Upper lobe of left lung (tissue), 6 donors: ENCODE measurements around the gene ARNT2. TPM values are rescaled to one million over a fixed set of nuclear protein-coding genes. Genes with fewer than 3 reads are reported as not detected.

Experiments
- ATAC-seq, 2 donors: fragments of 200-7000 bp; cut with Tn5 transposase; one replicate each; pipeline ENCODE4 v1.9.1; 2022; ENCODE audit warnings: mild to moderate bottlenecking in 2 of 2, moderate library complexity in 2 of 2; ENCODE audit not compliant: low FRiP score in 2 of 2
- DNase-seq, 2 donors: peaks; one replicate each; pipeline ENCODE4 v3.0.0-alpha.2; 2019 to 2020
- H3K27ac ChIP-seq, 4 donors: fragments of 200-600 bp; sonication (generic); one replicate each; pipeline ENCODE4 v1.5.1; 2016 to 2019
- H3K27me3 ChIP-seq, 4 donors: fragments of 200-600 bp; sonication (generic); one replicate each; pipeline ENCODE4 v1.5.1; 2017 to 2019
- H3K36me3 ChIP-seq, 4 donors: fragments of 200-600 bp; sonication (generic); one replicate each; pipeline ENCODE4 v1.5.1; 2016 to 2019
- H3K4me1 ChIP-seq, 4 donors: fragments of 200-600 bp; sonication (generic); one replicate each; pipeline ENCODE4 v1.5.1; 2018 to 2019
- H3K4me3 ChIP-seq, 4 donors: fragments of 200-600 bp; sonication (generic); one replicate each; pipeline ENCODE4 v1.5.1; 2017 to 2019; ENCODE audit warnings: mild to moderate bottlenecking in 2 of 4, moderate library complexity in 1 of 4
- H3K9me3 ChIP-seq, 4 donors: fragments of 200-600 bp; sonication (generic); one replicate each; pipeline ENCODE4 v1.5.1; 2018 to 2019
- CTCF ChIP-seq, 6 experiments: fragments of 450-650 bp in 4 of 6; fragments of 200-600 bp in 2 of 6; sonication (generic) in 2 of 6; IDR thresholded peaks; one replicate each; pipeline ENCODE4 v1.5.1; 2016 to 2019; ENCODE audit warnings: antibody characterized with exemption in 6 of 6
- EP300 ChIP-seq, 4 donors: sonication (generic); formaldehyde crosslinking; IDR thresholded peaks; one replicate each; pipeline ENCODE4 v1.5.1; 2017; ENCODE audit warnings: antibody characterized with exemption in 4 of 4, control low read depth in 2 of 4
- POLR2A ChIP-seq, 4 donors: fragments of 450-650 bp; IDR thresholded peaks; one replicate each; pipeline ENCODE4 v1.5.1; 2016 to 2017; ENCODE audit warnings: antibody characterized with exemption in 4 of 4, mild to moderate bottlenecking in 2 of 4
- POLR2AphosphoS5 ChIP-seq, 2 donors: sonication (generic); formaldehyde crosslinking; IDR thresholded peaks; one replicate each; pipeline ENCODE4 v1.5.1; 2017; ENCODE audit warnings: antibody characterized with exemption in 2 of 2
- WGBS, 2 donors: methylation state at CpG; one replicate each; pipeline ENCODE4 v1.1.5; 2017 to 2018; 5-methylcytosine and 5-hydroxymethylcytosine counted together
- total RNA-seq, 6 donors: library from RNA; depleted of rRNA in 4 of 6; stranded (reverse); fragments of >200 nt in 4 of 6; gene quantifications; one replicate each; pipeline versions ENCODE4 v1.1.0 to v1.2.1, GENCODE V29; 2016 to 2021
- donor health status: DM: no; HTN: no; CAD: no; lungs with moderate emphysema.
- donor health status: DM: no; HTN: yes; CAD: no; lungs with severe emphysema.

Gene ARNT2
- total RNA-seq, 6 donors from 2014 or later = 4.7 to 26.9 (median 8.4) TPM

GRCh38 chr15:80375968-80376891 lies 28.0 kb upstream of the ARNT2 start:
- H3K4me3 ChIP-seq = no peak overlapping the region
- ATAC-seq (no peak), DNase-seq (no peak)
- H3K4me1 ChIP-seq = no peaks in the 10 kb centered on the region
- H3K27ac ChIP-seq = no peak overlapping the region
- TF ChIP-seq POLR2AphosphoS5 (IDR thresholded peaks at IDR 0.05) (no peak), EP300 (IDR thresholded peaks at IDR 0.05) (no peak), POLR2A (IDR thresholded peaks at IDR 0.05) (no peak), CTCF (IDR thresholded peaks at IDR 0.05) (no peak)
- no peaks in the 10 kb centered on the region for H3K9me3 ChIP-seq
- H3K27me3 ChIP-seq = no peaks in the 10 kb centered on the region
- no peaks in the 10 kb centered on the region for H3K36me3 ChIP-seq
- WGBS, 2 donors = 88 to 90% methylated on average over 4 of the region's 4 CpGs

- ATAC-seq (no peak), DNase-seq (no peak)
- Histone ChIP-seq H3K36me3 (no peaks in the 10 kb centered on the region), H3K27me3 (no peaks in the 10 kb centered on the region), H3K27ac (no peak overlapping the region), H3K4me3 (no peak overlapping the region), H3K4me1 (no peaks in the 10 kb centered on the region), H3K9me3 (no peaks in the 10 kb centered on the region)
- WGBS, 2 donors = 92 to 96% methylated on average over 4 of the region's 4 CpGs
- TF ChIP-seq CTCF (IDR thresholded peaks at IDR 0.05) (no peak), POLR2A (IDR thresholded peaks at IDR 0.05) (no peak), POLR2AphosphoS5 (IDR thresholded peaks at IDR 0.05) (no peak), EP300 (IDR thresholded peaks at IDR 0.05) (no peak)
These were observed 24.5 kb upstream of the ARNT2 start for GRCh38 chr15:80379693-80380092.

- no peaks in the 10 kb centered on the region for H3K4me1 ChIP-seq
- DNase-seq = no peak
- no peak overlapping the region for H3K27ac ChIP-seq
- no peak overlapping the region for H3K4me3 ChIP-seq
- ATAC-seq = no peak
- TF ChIP-seq POLR2A (IDR thresholded peaks at IDR 0.05) (no peak), EP300 (IDR thresholded peaks at IDR 0.05) (no peak), CTCF (IDR thresholded peaks at IDR 0.05) (no peak), POLR2AphosphoS5 (IDR thresholded peaks at IDR 0.05) (no peak)
- WGBS, 2 donors = 70 to 73% methylated on average over 3 of the region's 3 CpGs
- no peaks in the 10 kb centered on the region for H3K9me3 ChIP-seq
- no peaks in the 10 kb centered on the region for H3K27me3 ChIP-seq
- no peaks in the 10 kb centered on the region for H3K36me3 ChIP-seq
These were observed 24.0 kb upstream of the ARNT2 start for GRCh38 chr15:80380154-80380553.

- DNase-seq (no peak), ATAC-seq (no peak)
- H3K27ac ChIP-seq = no peak overlapping the region
- no peaks in the 10 kb centered on the region for H3K27me3 ChIP-seq
- H3K4me3 ChIP-seq = no peak overlapping the region
- no peaks in the 10 kb centered on the region for H3K36me3 ChIP-seq
- no peaks in the 10 kb centered on the region for H3K4me1 ChIP-seq
- 95 to 99% methylated on average over 3 of the region's 3 CpGs for whole genome bisulfite sequencing, 2 donors
- no peaks in the 10 kb centered on the region for H3K9me3 ChIP-seq
- TF ChIP-seq POLR2A (IDR thresholded peaks at IDR 0.05) = no peak
These were observed 21.9 kb upstream of the ARNT2 start for GRCh38 chr15:80382285-80382684.

GRCh38 chr15:80384432-80384831 lies 19.8 kb upstream of the ARNT2 start:
- 41 to 56% methylated on average over 3 of the region's 3 CpGs for WGBS, 2 donors
- Histone ChIP-seq H3K27ac (no peak overlapping the region), H3K27me3 (no peaks in the 10 kb centered on the region), H3K4me1 (no peaks in the 10 kb centered on the region), H3K9me3 (no peaks in the 10 kb centered on the region), H3K4me3 (no peak overlapping the region), H3K36me3 (no peaks in the 10 kb centered on the region)
- DNase-seq (no peak), ATAC-seq (no peak)
- no peak for TF ChIP-seq EP300 (IDR thresholded peaks at IDR 0.05)
- no peak for TF ChIP-seq POLR2A (IDR thresholded peaks at IDR 0.05)
- no peak for TF ChIP-seq POLR2AphosphoS5 (IDR thresholded peaks at IDR 0.05)
- TF ChIP-seq CTCF (IDR thresholded peaks at IDR 0.05) = no peak
